GM12801 (cell line): ENCODE measurements around the gene LRP4.

Experiments
- CTCF ChIP-seq: IDR thresholded peaks from one replicate; pipeline ENCODE4 v1.5.1; 2011; ENCODE audit warnings: control low read depth; ENCODE audit not compliant: insufficient read length; ENCODE audit errors: extremely low read depth

Gene LRP4

GRCh38 chr11:46952553-46952952 lies 34.2 kb upstream of the LRP4 start:
- TF ChIP-seq CTCF = no peak

DNA sequence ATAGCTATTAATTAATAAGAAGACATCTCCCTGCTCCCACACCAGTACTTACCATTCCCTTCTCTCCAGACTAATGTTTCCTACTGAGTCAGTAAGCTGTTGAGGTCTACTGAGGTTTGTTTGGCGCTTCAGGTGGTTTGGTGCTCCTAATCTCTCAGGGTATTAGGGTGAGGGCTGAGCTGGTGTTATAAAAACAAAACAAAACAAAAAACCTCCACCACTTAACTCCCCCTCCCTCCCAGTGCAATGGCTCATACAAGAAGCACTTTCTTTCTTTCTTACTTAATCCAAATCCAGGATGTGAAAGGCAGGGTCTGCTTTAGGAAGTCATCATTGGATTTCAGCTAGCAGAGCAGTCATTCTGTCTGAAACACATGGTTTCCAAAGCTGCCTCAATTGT lies 33.5 kb upstream of the LRP4 start:
- no peak for TF ChIP-seq CTCF

DNA sequence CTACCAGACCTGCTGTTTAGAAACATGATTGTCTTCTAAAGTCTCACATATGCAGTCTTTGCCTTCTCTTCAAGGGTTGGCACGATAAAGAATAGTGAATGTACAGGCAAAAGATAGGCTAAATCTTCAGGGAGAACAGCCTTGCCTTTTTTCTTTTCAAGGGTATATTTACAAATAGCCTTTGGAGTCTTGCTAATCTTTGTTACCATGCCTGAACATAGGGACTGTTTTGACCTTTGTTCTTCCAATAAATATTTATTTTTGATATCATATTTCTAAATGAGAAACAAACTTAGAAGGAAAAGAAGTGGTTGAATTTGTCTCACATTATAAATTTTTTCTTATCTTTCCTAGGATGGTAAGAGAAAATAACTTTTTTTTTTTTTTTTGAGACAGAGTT lies 30.9 kb upstream of the LRP4 start:
- TF ChIP-seq CTCF = no peak

DNA sequence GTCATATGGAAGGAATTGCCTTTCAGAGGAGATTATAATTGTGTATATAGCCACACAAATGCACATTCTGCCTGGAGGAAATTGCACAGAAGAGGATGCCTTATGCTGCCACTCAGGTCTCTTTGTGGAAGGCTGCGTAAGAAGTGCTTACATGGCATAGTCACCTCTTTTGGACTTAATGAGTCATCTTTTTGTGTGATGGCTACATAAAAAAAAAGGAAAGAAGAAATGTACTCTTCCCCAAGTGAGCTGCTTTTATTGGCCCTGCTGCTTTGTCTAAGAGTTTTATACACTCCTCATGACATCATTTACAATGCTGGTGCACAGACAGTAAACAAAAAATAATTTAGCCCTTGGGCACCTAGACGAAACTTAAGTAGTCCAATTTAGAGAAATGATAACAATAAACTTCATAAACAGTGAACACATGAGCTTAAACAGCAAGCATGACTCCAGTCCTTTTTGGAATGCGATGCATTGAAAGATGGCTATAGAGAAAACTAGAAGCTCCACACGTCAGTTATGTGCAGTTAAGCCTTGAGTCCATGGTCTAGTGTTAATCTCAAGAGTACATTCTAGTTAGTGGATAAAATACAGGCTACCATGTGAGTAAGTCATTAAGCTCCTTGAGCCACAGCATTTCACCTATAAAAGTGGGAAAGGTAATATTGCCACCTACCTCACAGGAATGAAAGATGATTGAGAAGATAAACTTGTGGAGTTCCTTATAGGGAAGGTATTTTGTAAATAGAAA lies 30.2 kb upstream of the LRP4 start:
- no peak for TF ChIP-seq CTCF

DNA sequence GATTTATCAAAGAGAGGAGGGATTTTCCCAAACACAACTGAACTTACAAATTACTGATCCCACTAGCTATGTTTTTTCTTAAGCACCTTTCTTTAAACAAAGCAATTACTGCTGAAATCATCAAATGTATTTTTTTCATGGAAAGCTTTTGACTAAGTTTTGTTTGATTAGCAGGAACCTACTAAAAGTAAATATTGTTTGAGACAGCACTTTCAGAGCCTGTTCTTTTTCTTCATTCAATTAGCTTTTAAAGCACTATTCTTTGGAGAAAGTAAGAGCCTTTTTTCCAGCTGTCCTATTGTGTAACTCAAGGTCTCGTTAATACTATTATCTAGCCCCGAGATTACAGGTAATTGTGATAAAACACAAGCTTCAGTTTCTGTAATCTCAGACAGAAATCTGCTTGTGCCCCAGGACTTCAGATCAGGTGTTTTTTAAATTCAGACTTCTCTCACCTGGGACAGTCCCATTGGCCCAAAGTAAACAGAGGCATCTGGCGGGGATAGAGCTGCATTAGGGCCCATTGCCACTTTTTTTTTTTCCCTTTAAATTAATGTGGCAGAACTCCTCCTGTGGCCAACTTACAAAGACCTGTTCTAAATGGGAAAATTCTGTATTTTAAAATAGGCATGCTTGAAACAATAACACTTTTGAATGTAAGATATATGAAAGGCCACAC lies 29.2 kb upstream of the LRP4 start:
- TF ChIP-seq CTCF = no peak

- TF ChIP-seq CTCF = no peak
Observed at GRCh38 chr11:46944356-46945075, 26.2 kb upstream of the LRP4 start.

- TF ChIP-seq CTCF = no peak
Observed at GRCh38 chr11:46942172-46942571, 23.8 kb upstream of the LRP4 start.
